Right cardiac atrium (tissue), 5 donors: ENCODE data around the gene LTV1. TPM values are rescaled to one million over a fixed set of nuclear protein-coding genes. Genes with fewer than 3 reads are reported as not detected.
"Not testable (repeated sequence)": the region's sequence is repeated elsewhere in the genome, so short reads cannot be mapped to it uniquely, and the experiment has no call there.

Source experiments
- ATAC-seq, 2 donors: fragments of 200-7000 bp; cut with Tn5 transposase; one replicate each; pipeline versions ENCODE4 v1.8.0 to v1.9.1; 2020; ENCODE audit warnings: moderate library complexity in 2 of 2, mild to moderate bottlenecking in 1 of 2
- DNase-seq, 3 donors: peaks; one replicate each; pipeline ENCODE4 v3.0.0-alpha.2; 2020
- H3K27ac ChIP-seq: one replicate; pipeline ENCODE4 v1.5.1; 2013; ENCODE audit warnings: mild to moderate bottlenecking, low read length, control low read depth, moderate library complexity
- H3K27me3 ChIP-seq: one replicate; pipeline ENCODE4 v1.6.1; 2013; ENCODE audit not compliant: control insufficient read depth, insufficient read depth
- H3K4me1 ChIP-seq: one replicate; pipeline ENCODE4 v1.6.1; 2013; ENCODE audit warnings: low read length; ENCODE audit not compliant: control insufficient read depth, insufficient read depth
- H3K4me3 ChIP-seq: one replicate; pipeline ENCODE4 v1.5.1; 2013; ENCODE audit warnings: low read length, control low read depth
- H3K9me3 ChIP-seq: one replicate; pipeline ENCODE4 v1.6.1; 2013; ENCODE audit warnings: low read length; ENCODE audit not compliant: control insufficient read depth
- WGBS: extraction: QIAGEN DNeasy Blood & Tissue Kit; methylation state at CpG from one replicate; pipeline ENCODE4 v1.1.7; 2013; 5-methylcytosine and 5-hydroxymethylcytosine counted together
- intact Hi-C, 4 donors: fragments of 100-400 bp; cut with DNase I; formaldehyde crosslinking; loops; one replicate each; pipeline versions ENCODE4 v1.11.0 to v1.14.0; 2022 to 2023
- polyA plus RNA-seq: library from polyadenylated mRNA; stranded (reverse); fragments of 200-250 nt; gene quantifications from one replicate; pipeline ENCODE4 v1.2.3, GENCODE V29; 2013
- total RNA-seq, 4 donors: library from RNA; stranded (reverse); fragmentation: NEBNext Ultra II Directional; extraction: Animal tissue kit (Norgen Biotek cat#: 25700); gene quantifications; one replicate each; pipeline ENCODE4 v1.2.1, GENCODE V29; 2021
- donor health status: healthy with polysubstance abuse.
- donor health status: DM: no; HTN: yes; CAD: no.
- donor health status: DM: no; HTN: no; CAD: no.
- donor health status: DM: no; HTN: yes; CAD: no; lungs with severe emphysema.
- donor health status: DM: yes; HTN: yes; CAD: no.

Gene LTV1
- total and polyA plus RNA-seq, 5 donors, result 12.5 to 16.0 (median 12.8) TPM

DNA sequence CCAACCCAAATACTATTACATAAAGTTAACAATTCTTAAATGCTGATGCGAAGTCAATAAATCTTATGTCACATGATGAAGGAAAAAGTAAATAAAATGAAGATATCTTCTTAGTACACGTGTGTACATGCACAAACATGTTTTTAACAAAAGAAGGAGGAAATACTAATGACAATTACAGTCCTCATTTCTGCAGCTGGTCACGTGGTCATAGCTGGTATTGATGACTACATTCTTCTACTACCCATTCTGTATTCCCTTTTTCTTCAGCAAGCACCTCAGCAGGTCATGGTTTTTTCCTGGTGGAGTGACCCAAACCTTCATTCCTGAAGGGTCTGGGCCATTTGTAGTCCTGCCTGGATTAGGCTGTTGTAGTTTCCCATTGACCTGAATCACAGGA, 25.7 kb downstream of the LTV1 start:
- ATAC-seq, intact Hi-C loops, DNase-seq, H3K4me3 ChIP-seq, H3K27me3 ChIP-seq, H3K27ac ChIP-seq, H3K9me3 ChIP-seq, H3K4me1 ChIP-seq: not testable (repeated sequence)
- 93% methylated on average over 3 of the region's 3 CpGs for WGBS

DNA sequence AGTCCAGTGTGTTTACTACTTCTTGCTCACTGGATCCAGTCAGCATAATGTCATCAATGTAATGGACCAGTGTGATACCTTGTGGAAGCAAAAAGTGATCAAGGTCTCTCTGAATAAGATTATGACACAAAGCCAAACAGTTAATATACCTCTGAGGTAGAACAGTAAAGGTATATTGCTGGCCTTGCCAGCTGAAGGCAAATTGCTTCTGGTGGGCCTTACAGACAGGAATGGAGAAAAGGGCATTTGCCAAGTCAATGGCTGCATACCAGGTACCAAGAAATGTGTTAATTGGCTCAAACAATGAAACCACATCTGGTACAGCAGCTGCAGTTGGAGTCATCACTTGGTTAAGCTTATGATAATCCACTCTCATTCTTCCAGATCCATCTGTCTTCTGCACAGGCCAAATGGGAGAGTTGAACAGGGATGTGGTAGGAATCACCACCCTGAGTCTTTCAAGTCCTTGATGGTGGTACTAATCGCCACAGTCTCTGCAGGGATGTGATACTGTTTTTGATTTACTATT, 28.1 kb downstream of the LTV1 start:
- H3K4me3 ChIP-seq, H3K9me3 ChIP-seq, H3K4me1 ChIP-seq, DNase-seq, ATAC-seq, intact Hi-C loops, H3K27me3 ChIP-seq, H3K27ac ChIP-seq: not testable (repeated sequence)
- 92% methylated on average over 1 of the region's 1 CpG for WGBS

DNA sequence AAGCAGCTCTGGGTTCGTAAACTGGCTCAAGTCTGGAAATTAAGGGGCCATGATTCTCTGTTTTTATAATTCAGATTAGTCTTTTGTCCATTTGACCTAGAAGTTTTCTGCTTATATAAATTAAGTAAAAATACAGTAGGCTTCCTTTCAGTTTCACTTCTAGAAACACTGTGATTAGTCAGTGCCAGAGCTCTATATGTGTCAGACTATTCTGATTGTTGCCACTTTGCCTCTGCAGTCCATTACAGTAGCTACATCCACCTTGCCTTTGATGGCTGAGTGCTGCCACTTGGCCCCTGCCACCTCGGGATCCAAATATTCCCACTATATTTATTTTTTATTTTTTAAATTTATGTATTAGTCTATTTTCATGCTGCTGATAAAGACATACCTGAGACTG, 29.1 kb downstream of the LTV1 start:
- WGBS, result 94% methylated on average over 2 of the region's 2 CpGs
- intact Hi-C loops, result no loop called here
- ATAC-seq (no peak), DNase-seq (no peak)
- Histone ChIP-seq H3K4me1 (no peaks in the 10 kb centered on the region), H3K27ac (no peak overlapping the region), H3K9me3 (no peaks in the 10 kb centered on the region), H3K4me3 (no peak overlapping the region), H3K27me3 (no peaks in the 10 kb centered on the region)

DNA sequence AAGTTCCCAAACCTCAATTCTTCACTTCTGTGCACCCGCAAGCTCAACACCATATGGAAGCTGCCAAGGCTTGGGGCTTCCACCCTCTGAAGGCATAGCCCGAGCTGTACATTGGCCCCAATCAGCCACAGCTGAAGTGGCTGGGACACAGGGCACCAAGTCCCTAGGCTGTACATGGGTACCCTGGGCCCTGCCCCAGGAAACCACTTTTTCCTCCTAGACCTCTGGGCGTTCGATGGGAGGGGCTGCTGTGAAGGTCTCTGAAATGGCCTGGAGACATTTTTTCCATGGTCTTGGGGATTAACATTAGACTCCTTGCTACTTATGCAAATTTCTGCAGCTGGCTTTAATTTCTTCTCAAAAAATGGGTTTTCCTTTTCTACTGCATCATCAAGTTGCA, 30.5 kb downstream of the LTV1 start:
- DNase-seq, ATAC-seq, H3K4me1 ChIP-seq, intact Hi-C loops, H3K9me3 ChIP-seq, H3K27me3 ChIP-seq, H3K4me3 ChIP-seq, H3K27ac ChIP-seq: not testable (repeated sequence)
- 97% methylated on average over 4 of the region's 4 CpGs for WGBS

DNA sequence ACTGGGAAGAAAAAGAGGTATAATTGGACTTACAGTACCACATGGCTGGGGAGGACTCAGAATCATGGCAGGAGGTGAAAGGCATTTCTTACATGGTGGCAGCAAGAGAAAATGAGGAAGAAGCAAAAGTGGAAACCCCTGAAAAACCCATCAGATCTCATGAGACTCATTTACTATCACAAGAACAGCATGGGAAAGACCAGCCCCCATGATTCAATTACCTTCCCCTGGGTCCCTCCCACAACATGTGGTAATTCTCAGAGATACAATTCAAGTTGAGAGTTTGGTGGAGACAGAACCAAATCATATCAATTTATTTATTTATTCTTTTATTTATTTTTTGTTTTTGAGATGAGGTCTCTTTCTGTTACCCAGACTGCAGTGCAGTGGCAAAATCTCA, 31.4 kb downstream of the LTV1 start:
- intact Hi-C loops, ATAC-seq, H3K27ac ChIP-seq, H3K9me3 ChIP-seq, H3K4me1 ChIP-seq, H3K27me3 ChIP-seq, H3K4me3 ChIP-seq, DNase-seq: not testable (repeated sequence)

DNA sequence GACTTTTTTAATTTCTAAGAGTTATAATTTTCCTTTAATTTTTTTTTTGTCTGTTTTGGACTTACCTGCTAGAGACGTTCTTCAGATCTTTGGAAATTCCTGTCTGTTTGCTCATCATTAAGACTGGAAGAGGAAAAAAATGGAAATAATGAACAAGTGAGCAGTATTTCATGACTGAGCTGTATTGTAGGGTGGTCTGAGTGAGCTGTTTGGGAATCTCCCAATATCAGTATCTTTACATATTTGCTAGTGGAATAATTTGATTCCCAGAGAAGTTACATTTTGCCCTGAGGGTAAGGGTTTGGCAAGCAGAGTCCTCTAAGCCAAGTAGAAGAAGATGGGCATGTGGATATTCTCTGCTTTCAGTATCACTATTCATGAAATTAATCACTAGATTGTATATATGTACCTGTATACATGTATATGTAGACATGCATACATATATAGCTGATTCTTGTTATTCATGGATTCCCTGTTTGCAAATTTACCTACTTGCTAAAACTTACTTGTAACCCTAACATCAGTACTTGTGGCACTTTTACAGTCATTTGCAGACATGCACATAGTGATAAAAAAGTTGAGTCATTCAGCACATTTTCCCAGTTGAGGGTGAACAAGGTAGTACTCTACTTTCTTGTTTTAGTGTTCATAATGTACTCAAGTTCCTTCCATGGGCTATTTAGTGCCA, 34.6 kb downstream of the LTV1 start:
- WGBS, result 96% methylated on average over 1 of the region's 1 CpG
- Histone ChIP-seq H3K27ac (no peak overlapping the region), H3K4me3 (no peak overlapping the region), H3K27me3 (no peaks in the 10 kb centered on the region), H3K9me3 (no peaks in the 10 kb centered on the region), H3K4me1 (no peaks in the 10 kb centered on the region)
- DNase-seq, result no peak
- intact Hi-C loops, result no loop called here
- ATAC-seq, result no peak

DNA sequence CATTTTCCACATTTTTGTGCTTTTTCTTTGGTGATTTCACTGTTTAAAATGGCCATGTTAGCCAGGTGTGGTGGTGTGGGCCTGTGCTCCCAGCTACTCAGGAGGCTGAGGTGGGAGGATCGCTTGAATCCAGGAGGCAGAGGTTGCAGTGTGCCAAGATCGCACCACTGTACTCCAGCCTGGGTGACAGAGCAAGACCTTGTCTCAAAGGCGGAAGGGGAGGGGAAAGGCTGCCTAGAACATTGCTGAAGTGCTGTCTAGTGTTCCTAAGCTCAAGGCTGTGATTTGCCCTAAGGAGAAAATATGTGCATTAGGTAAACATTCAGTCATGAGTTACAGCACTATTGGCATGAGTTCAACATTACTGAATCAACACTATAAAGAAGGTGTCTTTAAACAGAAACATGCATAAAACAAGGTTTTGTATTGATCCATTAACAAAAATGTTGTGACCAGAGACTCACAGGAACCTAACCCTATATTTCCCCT, 35.2 kb downstream of the LTV1 start:
- ATAC-seq, result no peak
- 95% methylated on average over 3 of the region's 3 CpGs for WGBS
- H3K4me1 ChIP-seq, result no peaks in the 10 kb centered on the region
- no peaks in the 10 kb centered on the region for H3K9me3 ChIP-seq
- no peak overlapping the region for H3K27ac ChIP-seq
- no peak overlapping the region for H3K4me3 ChIP-seq
- intact Hi-C loops, result no loop called here
- no peak for DNase-seq
- no peaks in the 10 kb centered on the region for H3K27me3 ChIP-seq

DNA sequence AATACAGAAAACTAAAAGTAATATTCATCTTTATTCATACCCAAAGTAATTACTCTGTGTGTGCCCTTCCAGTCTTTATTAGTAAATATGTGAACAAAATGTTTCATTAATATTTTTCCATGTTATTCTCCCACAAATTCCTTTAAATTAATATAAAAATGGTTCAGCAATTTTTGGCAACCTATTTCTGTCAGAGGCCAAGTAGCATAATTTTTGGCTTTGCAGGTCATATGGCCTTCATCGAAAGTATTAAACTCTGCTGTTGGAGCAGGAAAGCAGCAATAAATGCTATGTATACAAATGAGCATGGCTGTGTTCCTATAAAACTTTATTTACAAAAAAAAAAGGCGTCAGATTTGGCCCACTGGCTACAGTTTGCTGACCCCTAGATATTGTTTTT, 37.3 kb downstream of the LTV1 start:
- 83% methylated on average over 2 of the region's 2 CpGs for WGBS

DNA sequence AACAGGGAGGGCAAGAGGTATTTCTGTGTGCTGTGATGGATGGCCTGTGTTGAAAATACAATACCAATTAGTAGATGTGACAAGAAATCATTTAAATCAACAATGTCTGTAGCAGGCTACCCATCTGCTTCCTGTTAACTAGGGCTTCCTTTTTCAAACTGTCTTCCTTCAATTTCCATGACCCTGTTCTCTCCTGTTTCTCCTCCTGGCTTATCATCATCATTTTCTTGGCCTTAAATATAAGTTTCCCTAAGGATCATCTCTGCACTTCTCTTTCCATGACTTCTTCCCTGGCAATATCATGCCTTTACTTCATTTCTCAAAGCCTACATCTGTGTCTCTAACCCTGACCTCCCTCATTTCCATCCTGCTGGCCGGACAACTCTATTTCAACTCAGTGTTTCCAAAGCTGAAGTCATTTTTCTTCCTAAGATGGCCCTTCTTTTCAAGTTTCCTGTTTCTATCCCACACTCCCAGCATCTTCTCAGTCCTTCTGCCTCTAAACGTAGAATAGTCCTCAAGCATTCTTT, 39.3 kb downstream of the LTV1 start:
- no peak overlapping the region for H3K4me3 ChIP-seq
- ATAC-seq (no peak), DNase-seq (no peak)
- H3K27ac ChIP-seq, result no peak overlapping the region
- H3K4me1 ChIP-seq, result no peaks in the 10 kb centered on the region
- no peaks in the 10 kb centered on the region for H3K9me3 ChIP-seq
- intact Hi-C loops, result no loop called here
- H3K27me3 ChIP-seq, result no peaks in the 10 kb centered on the region
- WGBS, result 59% methylated on average over 2 of the region's 2 CpGs

More for the DNA sequence above, 37.3 kb downstream of the LTV1 start:
- Histone ChIP-seq H3K27me3 (no peaks in the 10 kb centered on the region), H3K4me3 (no peak overlapping the region), H3K9me3 (no peaks in the 10 kb centered on the region), H3K27ac (no peak overlapping the region), H3K4me1 (no peaks in the 10 kb centered on the region)
- intact Hi-C loops, result no loop called here
- DNase-seq, result no peak
- ATAC-seq, result no peak

DNA sequence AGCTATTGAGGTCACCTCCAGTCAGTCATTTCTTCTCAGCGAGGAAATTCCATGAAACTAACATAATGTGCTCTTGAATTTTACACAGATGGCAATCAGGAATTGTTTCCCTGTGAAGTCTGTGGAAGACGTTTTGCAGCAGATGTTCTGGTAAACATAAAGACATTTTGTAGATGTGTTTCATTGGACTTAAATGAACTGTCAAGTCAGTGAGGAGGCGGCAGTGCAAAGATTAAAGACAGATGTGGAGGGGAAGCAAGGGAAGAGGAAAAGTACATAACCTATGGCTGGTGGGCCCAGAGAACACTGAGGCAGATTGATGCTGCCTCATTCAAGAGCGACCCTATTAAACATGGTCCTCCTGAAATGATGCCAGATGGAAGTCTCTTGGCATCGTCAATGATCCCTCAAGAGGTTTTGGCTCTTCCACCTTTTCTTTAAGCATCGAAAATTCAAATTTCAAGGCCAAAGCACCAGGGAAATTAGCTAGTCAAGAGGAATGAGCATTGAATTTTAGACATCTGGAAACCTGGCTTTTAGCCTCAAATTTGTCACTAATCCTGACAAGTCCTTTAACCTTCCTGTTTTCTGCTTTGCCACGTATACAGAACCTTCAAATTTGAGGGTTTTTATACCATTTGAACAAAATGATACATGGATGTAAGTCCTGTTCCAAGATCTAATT, 41.2 kb downstream of the LTV1 start:
- Histone ChIP-seq H3K27me3 (no peaks in the 10 kb centered on the region), H3K27ac (no peak overlapping the region), H3K4me3 (no peak overlapping the region), H3K9me3 (no peaks in the 10 kb centered on the region), H3K4me1 (no peaks in the 10 kb centered on the region)
- 76% methylated on average over 7 of the region's 7 CpGs for WGBS
- no peak for DNase-seq
- intact Hi-C loops, result no loop called here
- ATAC-seq, result no peak

DNA sequence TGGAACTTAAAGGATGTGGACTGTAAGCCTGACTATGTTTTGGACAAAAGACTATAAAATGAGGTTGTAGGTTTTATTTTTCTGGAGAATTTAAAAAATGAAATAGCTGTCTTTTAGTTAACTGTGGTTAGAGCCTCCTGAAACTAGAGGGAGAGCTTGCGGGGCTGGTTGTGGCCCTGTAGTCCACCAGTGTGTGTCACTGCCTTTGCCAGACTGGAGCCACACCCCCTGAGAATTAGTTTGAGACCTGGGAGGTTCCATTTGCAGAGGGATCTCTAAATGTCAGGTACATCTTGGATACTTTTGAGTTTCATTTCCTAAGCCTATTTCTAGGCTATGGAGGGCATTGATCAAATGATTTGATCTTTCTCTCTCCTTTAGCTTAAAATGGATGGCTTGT, 42.0 kb downstream of the LTV1 start:
- ATAC-seq (no peak), DNase-seq (no peak)
- 94% methylated on average over 1 of the region's 1 CpG for WGBS
- Histone ChIP-seq H3K9me3 (no peaks in the 10 kb centered on the region), H3K27me3 (no peaks in the 10 kb centered on the region), H3K4me3 (no peak overlapping the region), H3K27ac (no peak overlapping the region), H3K4me1 (no peaks in the 10 kb centered on the region)
- intact Hi-C loops, result no loop called here
